IgD-negative memory B cell (primary cell): Measurements from ENCODE around the gene GFER. TPM values are rescaled to one million over a fixed set of nuclear protein-coding genes. Genes with fewer than 3 reads are reported as not detected.

Source experiments
- H3K27ac Mint-ChIP-seq, 3 donors: one replicate each; pipeline ENCODE4 v1.8.0; 2020 to 2022; ENCODE audit warnings: mild to moderate bottlenecking in 3 of 3, mixed read lengths in 3 of 3, moderate library complexity in 1 of 3
- H3K27me3 Mint-ChIP-seq: one replicate; pipeline ENCODE4 v1.8.0; 2021; ENCODE audit warnings: mixed read lengths
- H3K36me3 Mint-ChIP-seq: one replicate; pipeline ENCODE4 v1.8.0; 2020; ENCODE audit warnings: mild to moderate bottlenecking, mixed read lengths
- H3K4me1 Mint-ChIP-seq, 3 donors: one replicate each; pipeline ENCODE4 v1.8.0; 2020 to 2022; ENCODE audit warnings: mixed read lengths in 3 of 3, mild to moderate bottlenecking in 1 of 3
- H3K4me3 Mint-ChIP-seq, 4 donors: one replicate each; pipeline ENCODE4 v1.8.0; 2020 to 2022; ENCODE audit warnings: mild to moderate bottlenecking in 4 of 4, mixed read lengths in 4 of 4, moderate library complexity in 3 of 4
- H3K9me3 Mint-ChIP-seq, 3 donors: one replicate each; pipeline ENCODE4 v1.8.0; 2020 to 2021; ENCODE audit warnings: mixed read lengths in 3 of 3, mild to moderate bottlenecking in 1 of 3
- polyA plus RNA-seq: library from polyadenylated mRNA; unstranded; fragments of 300-500 nt; fragmentation: Illumina TruSeq; gene quantifications from one replicate; pipeline ENCODE4 v1.2.3, GENCODE V29; 2021

Gene GFER
- polyA plus RNA-seq, 1 donor from 2014 or later = 39.0 TPM

DNA sequence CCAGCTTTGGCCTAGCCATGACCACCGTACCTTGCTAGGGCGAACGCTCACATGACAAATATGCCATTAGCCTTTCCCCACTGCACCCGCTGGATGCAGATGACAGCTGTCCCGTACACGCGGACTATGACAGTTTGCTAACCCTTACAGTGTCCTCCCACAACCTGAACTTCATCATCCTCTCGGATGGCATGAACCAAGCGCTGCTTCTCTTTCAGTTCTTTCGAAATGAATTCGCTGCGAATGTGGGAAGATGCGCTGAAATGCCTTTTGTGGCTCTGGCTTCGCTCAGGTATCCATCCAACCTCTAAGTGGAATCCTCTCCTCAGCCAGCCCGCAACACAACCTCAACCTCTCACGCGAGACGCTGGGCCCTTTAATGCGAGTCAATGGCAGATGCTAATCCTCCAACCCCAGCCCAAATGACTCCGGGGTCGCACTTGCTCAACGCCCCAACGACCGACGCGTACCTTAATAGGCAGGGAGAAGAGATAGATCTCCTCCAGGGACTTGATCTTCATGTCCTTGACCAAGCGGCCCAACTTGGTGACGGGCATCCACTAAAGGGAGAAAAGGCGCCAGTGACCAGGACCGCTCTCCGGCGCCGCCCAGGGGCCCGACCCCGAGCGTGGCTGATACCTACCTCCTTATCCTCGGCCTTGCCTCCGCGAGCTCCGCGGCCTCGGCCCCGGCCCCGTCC is 20.0 kb upstream of the GFER start:
- Mint-ChIP-seq H3K4me3 (peak overlapping the region; percentile 93 to 100 (median 96)), H3K27ac (peak overlapping the region; percentile 95 to 100 (median 99)), H3K4me1 (peaks cover 24 to 33% (median 31%) of the 10 kb centered on the region in 3 donors), H3K36me3 (peaks cover 2% of the 10 kb centered on the region), H3K9me3 (no peaks in the 10 kb centered on the region), H3K27me3 (peaks cover 4% of the 10 kb centered on the region)

DNA sequence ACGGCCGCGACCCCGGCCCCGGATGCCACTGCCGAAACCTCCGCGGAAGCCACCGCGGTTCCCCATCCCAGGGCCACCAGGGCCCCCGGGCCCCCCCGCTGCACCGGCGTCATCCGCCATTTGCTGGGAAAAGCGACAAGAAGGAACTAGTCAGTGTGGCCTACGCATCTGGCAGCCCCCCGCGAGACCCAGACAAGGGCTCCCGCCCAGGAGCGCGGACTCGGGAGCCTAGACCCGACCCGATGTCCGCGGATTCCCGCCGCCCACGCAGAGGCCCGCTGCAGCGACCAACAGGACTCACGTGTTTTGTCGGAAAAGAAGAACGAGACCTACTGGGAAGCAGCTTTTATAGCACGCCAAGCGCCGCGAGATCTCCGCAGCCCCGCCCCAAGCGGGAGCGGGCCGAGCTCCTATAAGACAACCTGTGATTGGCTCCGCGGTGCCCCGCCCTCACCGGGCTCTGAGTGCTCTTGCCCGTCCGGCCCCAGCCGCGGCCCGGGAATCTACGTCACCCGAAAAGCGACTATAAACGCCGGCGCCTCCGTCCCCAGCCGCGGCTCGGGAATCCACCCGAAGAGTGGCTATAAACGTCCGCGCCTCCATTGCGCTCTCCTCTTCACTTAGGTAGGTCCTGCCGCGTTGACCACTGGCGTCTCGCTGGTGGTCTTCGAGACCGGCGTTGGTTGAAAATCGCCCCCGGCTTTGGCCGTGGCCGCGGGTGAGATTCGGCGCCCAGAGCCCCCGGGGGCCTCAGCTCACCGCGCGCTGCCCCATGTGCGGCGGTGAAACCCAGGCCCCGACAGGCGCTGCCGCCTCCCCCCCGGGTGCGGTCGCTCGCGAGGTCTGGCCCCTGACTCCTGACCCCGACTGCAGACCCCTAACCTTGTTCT is 19.2 kb upstream of the GFER start, which contains the start of gene RPS2:
Gene RPS2, minus strand, starts transcription at position 321 of the 890 bp plus-strand sequence. Its CDS starts 201 bp downstream, at position 120.
- Mint-ChIP-seq H3K4me3 (peak within 1 kb of the TSS; percentile 93 to 100 (median 96)), H3K9me3 (no peaks in the 10 kb centered on the region), H3K36me3 (peaks cover 2% of the 10 kb centered on the region), H3K4me1 (peaks cover 23 to 31% (median 31%) of the 10 kb centered on the region in 3 donors), H3K27ac (peak within 1 kb of the TSS; percentile 95 to 100 (median 99)), H3K27me3 (peaks cover 4% of the 10 kb centered on the region)

DNA sequence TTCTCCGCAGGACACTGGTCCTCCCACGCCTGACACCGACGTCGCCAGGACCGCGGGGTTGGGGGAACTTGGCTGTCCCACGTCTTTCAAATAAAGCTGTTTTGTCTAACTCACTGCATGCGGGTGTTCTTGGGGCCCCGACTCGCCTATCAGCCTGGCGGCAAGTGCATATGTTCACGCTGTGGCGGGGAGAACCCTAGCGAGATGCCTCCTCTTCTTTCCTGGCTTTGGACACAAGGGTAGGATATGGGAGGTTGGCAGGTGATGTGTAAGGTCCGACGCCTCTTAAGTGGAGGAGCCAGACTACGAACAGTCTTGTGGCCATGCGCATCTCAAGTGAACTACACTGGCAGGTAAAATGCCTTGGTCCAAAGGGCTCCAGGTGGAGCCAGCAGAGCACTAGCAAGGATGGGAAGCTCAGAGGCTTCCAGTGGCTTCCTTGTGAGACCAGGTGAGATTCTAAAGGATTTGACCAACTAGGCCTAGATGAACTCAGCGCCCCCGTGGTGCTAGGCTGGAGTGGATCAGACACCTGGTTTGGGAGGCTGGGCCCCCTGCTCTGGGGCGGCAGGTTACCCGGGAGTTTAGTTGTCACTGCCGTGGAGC is 18.5 kb upstream of the GFER start:
- Mint-ChIP-seq H3K4me1 (peaks cover 18 to 28% (median 28%) of the 10 kb centered on the region in 3 donors), H3K9me3 (no peaks in the 10 kb centered on the region), H3K4me3 (peak overlapping the region; percentile 93 to 100 (median 96)), H3K36me3 (peaks cover 2% of the 10 kb centered on the region), H3K27me3 (peaks cover 4% of the 10 kb centered on the region), H3K27ac (peak overlapping the region; percentile 95 to 100 (median 99))

DNA sequence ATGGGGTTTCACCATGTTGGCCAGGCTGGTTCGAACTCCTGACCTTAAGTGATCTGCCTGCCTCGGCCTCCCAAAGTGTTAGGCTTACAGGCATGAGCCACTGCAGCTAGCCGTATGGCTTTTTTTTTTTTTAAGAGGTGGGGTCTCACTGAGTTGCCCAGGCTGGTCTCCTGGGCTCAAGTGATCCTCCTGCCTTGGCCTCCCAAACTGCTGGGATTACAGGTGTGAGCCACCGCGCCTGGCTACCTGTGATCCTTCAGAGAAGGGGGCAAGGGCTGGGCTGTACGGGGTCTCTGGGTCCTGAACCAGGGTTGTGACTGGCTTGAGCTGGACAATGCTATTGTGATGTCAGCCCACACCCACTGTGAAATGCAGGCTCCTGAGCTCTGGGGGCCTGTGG is 17.5 kb upstream of the GFER start, which contains the start of gene RNF151:
Gene RNF151, plus strand, starts transcription at position 397 of the 400 bp plus-strand sequence. CDS start 26 bp downstream, outside the sequence.
- Mint-ChIP-seq H3K4me1 (peaks cover 14 to 23% (median 21%) of the 10 kb centered on the region in 3 donors), H3K9me3 (no peaks in the 10 kb centered on the region), H3K27ac (peak within 1 kb of the TSS; percentile 95 to 100 (median 99)), H3K27me3 (peaks cover 4% of the 10 kb centered on the region), H3K4me3 (peak within 1 kb of the TSS; percentile 93 to 100 (median 96)), H3K36me3 (peaks cover 3% of the 10 kb centered on the region)

DNA sequence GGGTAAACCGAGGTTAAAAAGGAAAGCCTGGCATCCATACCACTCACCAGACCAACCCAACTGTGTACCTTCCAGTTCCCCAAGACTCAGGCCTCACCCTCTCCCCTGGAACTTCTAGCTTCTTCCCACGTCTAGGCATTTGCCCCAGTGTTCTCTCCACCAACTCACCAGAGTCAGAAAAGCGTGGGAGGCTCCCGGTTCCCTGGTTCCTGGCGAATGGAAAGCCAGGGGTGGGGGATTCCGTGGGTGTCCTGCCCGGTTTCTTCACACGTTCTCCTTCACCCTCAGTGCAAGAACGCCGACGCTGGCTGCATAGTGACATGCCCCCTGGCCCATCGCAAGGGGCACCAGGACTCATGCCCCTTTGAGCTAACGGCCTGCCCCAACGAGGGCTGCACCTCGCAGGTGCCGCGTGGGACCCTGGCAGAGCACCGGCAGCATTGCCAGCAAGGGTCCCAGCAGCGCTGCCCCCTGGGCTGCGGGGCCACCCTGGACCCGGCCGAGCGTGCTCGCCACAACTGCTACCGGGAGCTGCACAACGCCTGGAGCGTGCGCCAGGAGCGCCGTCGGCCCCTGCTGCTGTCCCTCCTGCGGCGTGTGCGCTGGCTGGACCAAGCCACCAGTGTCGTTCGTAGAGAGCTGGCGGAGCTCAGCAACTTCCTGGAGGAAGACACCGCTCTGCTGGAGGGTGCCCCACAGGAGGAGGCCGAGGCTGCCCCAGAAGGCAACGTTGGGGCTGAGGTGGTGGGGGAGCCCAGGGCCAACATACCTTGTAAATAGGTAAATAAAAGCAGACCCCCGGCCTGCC is 15.6 kb upstream of the GFER start:
- no peak overlapping the region for H3K27ac Mint-ChIP-seq
- H3K27me3 Mint-ChIP-seq = peaks cover 4% of the 10 kb centered on the region
- H3K4me3 Mint-ChIP-seq = peak overlapping the region in 1 of 4 donors; percentile 67
- H3K4me1 Mint-ChIP-seq = peaks cover 20 to 27% (median 24%) of the 10 kb centered on the region in 3 donors
- H3K9me3 Mint-ChIP-seq = no peaks in the 10 kb centered on the region
- peaks cover 3% of the 10 kb centered on the region for H3K36me3 Mint-ChIP-seq

DNA sequence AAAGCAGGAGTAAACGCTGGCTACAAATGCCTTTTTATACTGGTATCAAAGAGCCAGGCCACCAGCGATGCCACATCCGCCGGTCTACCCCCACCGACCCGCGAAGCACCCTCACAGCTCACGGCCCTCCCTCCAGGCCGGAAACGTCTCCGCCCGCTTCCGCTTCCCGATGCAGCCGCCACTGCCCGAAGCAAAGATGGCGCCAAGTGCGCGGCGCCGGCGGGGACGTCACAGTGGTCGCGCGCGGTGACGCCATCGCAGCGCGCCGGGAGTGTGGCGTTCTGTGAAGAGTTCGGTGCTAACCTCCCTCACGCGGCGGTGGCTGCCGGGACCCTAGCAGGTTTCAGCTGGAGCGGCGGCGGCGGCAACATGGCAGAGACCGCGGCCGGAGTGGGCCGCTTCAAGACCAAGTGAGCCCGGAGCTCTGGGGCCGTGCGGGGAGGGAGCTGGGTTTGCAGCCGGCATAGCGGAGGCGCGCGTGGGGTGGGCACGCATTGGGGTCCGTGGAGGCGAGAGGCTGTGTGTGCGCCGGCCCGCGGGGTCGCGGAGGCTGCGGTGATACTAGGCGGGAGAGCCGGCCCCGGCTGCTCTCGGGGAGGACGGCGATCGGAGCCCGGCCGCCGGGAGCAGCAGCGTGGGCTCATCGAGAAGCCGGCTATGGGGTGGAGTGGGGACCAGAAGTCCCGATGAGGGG is 12.1 kb upstream of the GFER start, which contains the start of gene TBL3:
Gene TBL3, plus strand, starts transcription at position 258 of the 694 bp plus-strand sequence. Its CDS starts 112 bp downstream, at position 370.
- peak within 1 kb of the TSS; percentile 93 to 99 (median 97) for H3K4me3 Mint-ChIP-seq
- no peaks in the 10 kb centered on the region for H3K9me3 Mint-ChIP-seq
- peaks cover 3% of the 10 kb centered on the region for H3K36me3 Mint-ChIP-seq
- H3K27ac Mint-ChIP-seq = peak within 1 kb of the TSS; percentile 95 to 99 (median 98)
- peaks cover 9 to 12% (median 12%) of the 10 kb centered on the region in 3 donors for H3K4me1 Mint-ChIP-seq
- no peaks in the 10 kb centered on the region for H3K27me3 Mint-ChIP-seq

DNA sequence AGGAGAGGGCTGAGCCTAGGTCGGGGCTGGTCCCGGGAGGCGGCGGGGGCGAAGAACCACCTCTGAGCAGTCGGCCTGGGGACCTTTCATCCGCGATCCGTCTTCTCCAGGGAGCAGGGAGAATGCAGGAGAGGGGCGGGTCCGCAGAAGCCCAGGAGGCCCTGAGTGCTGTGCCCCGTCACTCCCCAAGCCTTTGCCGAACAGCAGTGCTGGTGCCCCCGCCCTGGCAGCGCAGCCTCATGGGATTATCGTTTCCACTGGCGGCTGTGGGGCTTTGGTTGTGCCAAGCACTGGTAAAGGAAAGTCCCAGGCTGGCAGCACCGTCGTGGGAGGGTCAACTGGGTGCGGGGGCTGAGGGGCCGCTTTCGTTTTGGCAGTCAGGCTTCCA is 11.5 kb upstream of the GFER start:
- H3K9me3 Mint-ChIP-seq = no peaks in the 10 kb centered on the region

DNA sequence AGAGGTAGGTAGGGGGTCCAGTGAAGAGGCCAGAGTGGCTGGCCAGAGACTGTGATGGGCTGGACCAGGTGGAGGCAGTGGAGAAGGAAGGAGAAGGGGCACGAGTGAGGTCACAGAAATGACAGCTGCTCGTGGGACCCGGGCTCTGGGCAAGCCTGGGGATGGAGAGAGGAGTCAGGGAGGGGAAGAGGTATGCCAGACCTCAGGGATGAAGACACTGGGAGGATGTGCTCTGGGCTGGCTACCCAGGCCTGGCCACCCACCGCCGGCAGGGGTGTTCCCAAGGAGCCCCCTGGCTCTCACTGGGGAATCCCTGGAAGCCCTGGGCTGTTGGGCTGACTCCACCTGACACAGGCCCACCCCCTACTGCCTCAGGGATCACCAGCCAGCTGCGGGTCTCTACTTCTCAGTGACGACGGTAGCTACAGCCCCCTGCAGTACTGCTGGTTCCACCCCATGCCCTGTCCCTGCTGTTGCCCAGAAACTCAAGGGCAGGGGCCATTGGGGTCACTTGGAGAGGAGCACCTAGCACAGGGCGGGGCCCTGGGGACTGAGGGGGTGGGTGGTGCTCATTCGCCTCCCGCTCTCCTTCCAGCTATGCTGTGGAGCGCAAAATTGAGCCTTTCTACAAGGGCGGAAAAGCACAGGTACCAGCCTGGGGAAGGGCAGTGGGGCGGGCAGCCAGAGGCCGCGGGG is 10.4 kb upstream of the GFER start:
- Mint-ChIP-seq H3K4me1 (peaks cover 9 to 12% (median 12%) of the 10 kb centered on the region in 3 donors), H3K27ac (peak overlapping the region in 2 of 3 donors; percentile 95 to 99), H3K9me3 (no peaks in the 10 kb centered on the region), H3K27me3 (no peaks in the 10 kb centered on the region), H3K4me3 (peak overlapping the region in 1 of 4 donors; percentile 55), H3K36me3 (peaks cover 4% of the 10 kb centered on the region)

More for the DNA sequence above, 11.5 kb upstream of the GFER start:
- Mint-ChIP-seq H3K4me3 (peak overlapping the region; percentile 93 to 99 (median 97)), H3K27ac (peak overlapping the region in 2 of 3 donors; percentile 98 to 99), H3K4me1 (peaks cover 9 to 12% (median 12%) of the 10 kb centered on the region in 3 donors), H3K36me3 (peaks cover 3% of the 10 kb centered on the region), H3K27me3 (no peaks in the 10 kb centered on the region)

DNA sequence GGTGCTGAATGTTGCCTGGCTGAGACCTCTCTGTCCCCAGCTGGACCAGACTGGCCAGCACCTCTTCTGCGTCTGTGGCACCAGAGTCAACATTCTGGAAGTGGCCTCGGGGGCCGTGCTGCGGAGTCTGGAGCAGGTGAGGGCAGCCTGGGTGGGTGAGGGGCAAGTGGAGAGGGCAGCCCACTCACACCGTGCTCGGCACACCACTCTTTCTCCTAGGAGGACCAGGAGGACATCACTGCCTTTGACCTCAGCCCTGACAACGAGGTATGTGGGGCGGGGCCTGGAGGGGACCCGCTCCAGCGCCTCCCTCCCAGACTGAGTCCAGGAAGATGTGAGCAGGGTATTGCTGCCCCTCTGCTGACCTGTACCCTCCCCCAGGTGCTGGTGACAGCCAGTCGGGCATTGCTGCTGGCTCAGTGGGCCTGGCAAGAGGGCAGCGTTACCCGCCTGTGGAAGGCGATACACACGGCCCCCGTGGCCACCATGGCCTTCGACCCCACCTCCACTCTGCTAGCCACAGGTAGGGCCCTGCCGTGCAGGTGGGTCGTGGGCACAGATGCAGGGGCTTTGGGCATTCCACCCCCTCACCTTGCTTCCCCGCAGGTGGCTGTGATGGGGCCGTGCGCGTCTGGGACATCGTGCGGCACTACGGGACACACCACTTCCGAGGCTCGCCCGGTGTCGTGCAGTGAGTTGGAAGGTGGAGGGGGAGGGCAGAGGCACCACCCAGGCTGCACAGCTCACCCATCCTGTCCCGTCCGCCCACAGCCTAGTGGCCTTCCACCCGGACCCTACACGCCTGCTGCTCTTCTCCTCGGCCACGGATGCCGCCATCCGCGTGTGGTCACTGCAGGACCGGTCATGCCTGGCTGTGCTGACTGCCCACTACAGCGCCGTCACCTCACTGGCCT is 9.6 kb upstream of the GFER start:
- Mint-ChIP-seq H3K4me1 (peaks cover 9 to 12% (median 12%) of the 10 kb centered on the region in 3 donors), H3K9me3 (no peaks in the 10 kb centered on the region), H3K27ac (peak overlapping the region in 1 of 3 donors; percentile 99), H3K27me3 (no peaks in the 10 kb centered on the region), H3K36me3 (peaks cover 5% of the 10 kb centered on the region), H3K4me3 (peak overlapping the region in 1 of 4 donors; percentile 74)

DNA sequence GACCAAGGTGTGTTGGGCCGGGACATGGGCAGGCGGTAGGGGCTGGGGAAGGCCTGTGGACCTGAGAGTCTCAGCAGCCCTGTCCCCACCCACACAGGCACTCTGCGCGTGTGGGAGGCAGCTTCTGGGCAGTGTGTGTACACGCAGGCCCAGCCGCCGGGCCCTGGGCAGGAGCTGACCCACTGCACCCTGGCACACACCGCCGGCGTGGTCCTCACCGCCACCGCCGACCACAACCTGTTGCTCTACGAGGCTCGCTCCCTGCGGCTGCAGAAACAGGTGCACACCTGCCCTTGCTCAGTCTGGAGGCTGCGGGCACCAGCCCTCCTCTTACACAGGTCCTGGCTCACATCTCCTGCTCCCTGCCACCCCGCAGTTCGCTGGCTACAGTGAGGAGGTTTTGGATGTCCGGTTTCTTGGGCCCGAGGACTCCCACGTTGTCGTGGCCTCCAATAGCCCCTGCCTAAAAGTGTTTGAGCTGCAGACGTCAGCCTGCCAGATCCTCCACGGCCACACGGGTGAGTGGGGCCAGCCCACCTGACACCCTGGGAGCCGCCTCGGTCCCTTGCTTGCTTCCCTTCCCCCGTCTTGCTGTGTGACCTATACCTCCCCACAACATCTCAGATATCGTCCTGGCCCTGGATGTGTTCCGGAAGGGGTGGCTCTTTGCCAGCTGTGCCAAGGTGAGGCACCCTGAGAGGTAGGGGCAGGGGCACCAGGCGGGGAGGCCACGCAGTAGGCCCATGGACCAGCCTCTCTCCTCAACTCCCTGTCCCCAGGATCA is 8.4 kb upstream of the GFER start:
- Mint-ChIP-seq H3K27me3 (peaks cover 6% of the 10 kb centered on the region), H3K4me3 (peak overlapping the region in 1 of 4 donors; percentile 35), H3K9me3 (no peaks in the 10 kb centered on the region), H3K4me1 (peaks cover 9 to 12% (median 12%) of the 10 kb centered on the region in 3 donors), H3K36me3 (peaks cover 5% of the 10 kb centered on the region), H3K27ac (peak overlapping the region; percentile 43 to 73 (median 46))

DNA sequence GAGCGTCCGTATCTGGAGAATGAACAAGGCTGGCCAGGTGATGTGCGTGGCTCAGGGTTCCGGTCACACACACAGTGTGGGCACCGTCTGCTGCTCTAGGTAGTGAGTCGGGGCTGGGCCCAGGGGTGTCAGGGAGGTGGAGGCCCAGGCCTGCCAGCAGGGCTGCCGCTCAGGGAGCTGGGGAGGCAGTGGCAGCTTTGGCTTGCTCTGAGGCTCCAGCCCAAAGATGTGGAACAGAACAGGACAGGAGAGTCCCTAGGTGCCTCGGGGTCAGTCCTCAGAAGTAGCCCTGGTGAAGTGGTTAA is 7.8 kb upstream of the GFER start:
- Mint-ChIP-seq H3K4me3 (peak overlapping the region in 1 of 4 donors; percentile 35), H3K9me3 (no peaks in the 10 kb centered on the region), H3K27ac (peak overlapping the region in 2 of 3 donors; percentile 43 to 73), H3K36me3 (peaks cover 5% of the 10 kb centered on the region), H3K27me3 (peaks cover 11% of the 10 kb centered on the region), H3K4me1 (peaks cover 9 to 10% (median 9%) of the 10 kb centered on the region in 3 donors)
